Measurements from ENCODE around the gene FGGY. TPM values are rescaled to one million over a fixed set of nuclear protein-coding genes. Genes with fewer than 3 reads are reported as not detected.

The FGGY gene
- total RNA-seq, 2 donors from 2014 or later, result 14.1 to 14.8 TPM

- 78 to 93% methylated on average over 3 of the region's 3 CpGs for WGBS, 2 experiments (ENCODE audit: insufficient coverage in 1 of 2, insufficient read length in 1 of 2)
- Mint-ChIP-seq H3K9me3 (peaks cover 6% of the 10 kb centered on the region), H3K4me3 (no peak overlapping the region), H3K4me1 (peaks cover 15% of the 10 kb centered on the region), H3K27me3 (ENCODE audit: insufficient read depth) (no peaks in the 10 kb centered on the region), H3K27ac (no peak overlapping the region), H3K36me3 (ENCODE audit: low read depth) (peaks cover 2% of the 10 kb centered on the region)
- no peak for DNase-seq
- no peaks in the 10 kb centered on the region for H3K36me3 ChIP-seq (ENCODE audit: control insufficient read depth, insufficient read depth, low read length)
- TF ChIP-seq CTCF (conservative IDR thresholded peaks at IDR 0.05), result no peak
- no peaks in the 10 kb centered on the region for H3K4me1 ChIP-seq (ENCODE audit: control insufficient read depth, insufficient read depth, low read length)
- H3K9me3 ChIP-seq (ENCODE audit: control insufficient read depth, low read length), result peaks cover 10% of the 10 kb centered on the region
- no peak overlapping the region for H3K27ac ChIP-seq (ENCODE audit: low read depth, low read length)
- H3K4me3 ChIP-seq (ENCODE audit: low read length), result no peak overlapping the region
- no peak overlapping the region for H3K9ac ChIP-seq (ENCODE audit: extremely low read depth, low read length, poor library complexity, severe bottlenecking)
- no peaks in the 10 kb centered on the region for H3K27me3 ChIP-seq (ENCODE audit: control insufficient read depth, insufficient read depth, low read length, poor library complexity, severe bottlenecking)
Measured at GRCh38 chr1:59570524-59570923, 273.6 kb downstream of the FGGY start.

GRCh38 chr1:59574085-59574484, 277.2 kb downstream of the FGGY start:
- Mint-ChIP-seq H3K9me3 (peaks cover 10% of the 10 kb centered on the region), H3K27ac (no peak overlapping the region), H3K4me1 (peaks cover 15% of the 10 kb centered on the region), H3K27me3 (ENCODE audit: insufficient read depth) (no peaks in the 10 kb centered on the region), H3K4me3 (no peak overlapping the region), H3K36me3 (ENCODE audit: low read depth) (peaks cover 2% of the 10 kb centered on the region)
- no peak for DNase-seq
- no peak overlapping the region for H3K9ac ChIP-seq (ENCODE audit: extremely low read depth, low read length, poor library complexity, severe bottlenecking)
- H3K36me3 ChIP-seq (ENCODE audit: control insufficient read depth, insufficient read depth, low read length), result no peaks in the 10 kb centered on the region
- no peaks in the 10 kb centered on the region for H3K4me1 ChIP-seq (ENCODE audit: control insufficient read depth, insufficient read depth, low read length)
- 87 to 92% methylated on average over 2 of the region's 2 CpGs for WGBS, 2 experiments (ENCODE audit: insufficient coverage in 1 of 2, insufficient read length in 1 of 2)
- H3K9me3 ChIP-seq (ENCODE audit: control insufficient read depth, low read length), result peaks cover 10% of the 10 kb centered on the region
- no peak for TF ChIP-seq CTCF (conservative IDR thresholded peaks at IDR 0.05)
- no peak overlapping the region for H3K27ac ChIP-seq (ENCODE audit: low read depth, low read length)
- H3K4me3 ChIP-seq (ENCODE audit: low read length), result no peak overlapping the region
- no peaks in the 10 kb centered on the region for H3K27me3 ChIP-seq (ENCODE audit: control insufficient read depth, insufficient read depth, low read length, poor library complexity, severe bottlenecking)

GRCh38 chr1:59577774-59578173, 280.9 kb downstream of the FGGY start:
- H3K9me3 Mint-ChIP-seq, result peaks cover 10% of the 10 kb centered on the region
- Histone ChIP-seq H3K27ac (ENCODE audit: low read depth, low read length) (no peak overlapping the region), H3K36me3 (ENCODE audit: control insufficient read depth, insufficient read depth, low read length) (no peaks in the 10 kb centered on the region), H3K9ac (ENCODE audit: extremely low read depth, low read length, poor library complexity, severe bottlenecking) (no peak overlapping the region), H3K4me3 (ENCODE audit: low read length) (no peak overlapping the region), H3K27me3 (ENCODE audit: control insufficient read depth, insufficient read depth, low read length, poor library complexity, severe bottlenecking) (no peaks in the 10 kb centered on the region), H3K4me1 (ENCODE audit: control insufficient read depth, insufficient read depth, low read length) (no peaks in the 10 kb centered on the region), H3K9me3 (ENCODE audit: control insufficient read depth, low read length) (peaks cover 10% of the 10 kb centered on the region)
- no peak for TF ChIP-seq CTCF (conservative IDR thresholded peaks at IDR 0.05)
- WGBS, 2 experiments (ENCODE audit: insufficient coverage in 1 of 2, insufficient read length in 1 of 2), result 85 to 86% methylated on average over 2 to 4 of the region's 4 CpGs
- H3K27me3 Mint-ChIP-seq (ENCODE audit: insufficient read depth), result no peaks in the 10 kb centered on the region
- H3K4me3 Mint-ChIP-seq, result no peak overlapping the region
- no peak for DNase-seq
- peaks cover 2% of the 10 kb centered on the region for H3K36me3 Mint-ChIP-seq (ENCODE audit: low read depth)
- peaks cover 2% of the 10 kb centered on the region for H3K4me1 Mint-ChIP-seq
- H3K27ac Mint-ChIP-seq, result no peak overlapping the region

Measured in endodermal cell (in vitro differentiated cells).